HL-60 (cell line): ENCODE results near the gene SORCS2.

Source experiments
- DNase-seq, 2 experiments: peaks; one replicate each; pipeline ENCODE4 v3.0.0-alpha.2; 2010 to 2020; ENCODE audit warnings: low read depth in 1 of 2, low spot score in 1 of 2
- H3K27ac ChIP-seq: fragments of 250-450 bp; sonication (Bioruptor Pico); replicated peaks from 2 replicates; pipeline ENCODE4 v1.5.1; 2020; ENCODE audit warnings: mild to moderate bottlenecking, moderate library complexity
- H3K27me3 ChIP-seq: fragments of 250-450 bp; sonication (Bioruptor Pico); 2 replicates; pipeline ENCODE4 v1.5.1; 2021; ENCODE audit warnings: mild to moderate bottlenecking, moderate library complexity; ENCODE audit not compliant: insufficient read depth, poor library complexity, severe bottlenecking
- H3K4me3 ChIP-seq: replicated peaks from 2 replicates; pipeline ENCODE4 v1.5.1; 2011; ENCODE audit warnings: mild to moderate bottlenecking, control low read depth, low read length; ENCODE audit not compliant: insufficient read depth
- CTCF ChIP-seq: IDR thresholded peaks from one replicate; pipeline ENCODE4 v1.5.1; 2011; ENCODE audit warnings: low read length, control low read depth, inconsistent platforms; ENCODE audit not compliant: insufficient read depth
- GABPA ChIP-seq: IDR thresholded peaks from 2 replicates; pipeline ENCODE4 v1.6.1; 2012; ENCODE audit warnings: low read depth
- POLR2AphosphoS5 ChIP-seq: IDR thresholded peaks from 2 replicates; pipeline ENCODE4 v1.6.1; 2012; ENCODE audit warnings: low read depth
- SPI1 ChIP-seq: IDR thresholded peaks from 2 replicates; pipeline ENCODE4 v1.6.1; 2012; ENCODE audit warnings: low read depth, mild to moderate bottlenecking, borderline replicate concordance
- TF ChIP-seq, protein P1 (sequence below): IDR thresholded peaks from 2 replicates; pipeline ENCODE4 v1.6.1; 2012; ENCODE audit warnings: low read depth; ENCODE audit not compliant: insufficient replicate concordance

The SORCS2 gene

GRCh38 chr4:7485096-7485495 is 292.8 kb downstream of the SORCS2 start:
- Histone ChIP-seq H3K4me3 (no peak overlapping the region), H3K27ac (no peak overlapping the region), H3K27me3 (no peaks in the 10 kb centered on the region)
- TF ChIP-seq SPI1: no peak
- TF ChIP-seq CTCF: no peak
- TF ChIP-seq GABPA: no peak
- TF ChIP-seq, protein P1, sequence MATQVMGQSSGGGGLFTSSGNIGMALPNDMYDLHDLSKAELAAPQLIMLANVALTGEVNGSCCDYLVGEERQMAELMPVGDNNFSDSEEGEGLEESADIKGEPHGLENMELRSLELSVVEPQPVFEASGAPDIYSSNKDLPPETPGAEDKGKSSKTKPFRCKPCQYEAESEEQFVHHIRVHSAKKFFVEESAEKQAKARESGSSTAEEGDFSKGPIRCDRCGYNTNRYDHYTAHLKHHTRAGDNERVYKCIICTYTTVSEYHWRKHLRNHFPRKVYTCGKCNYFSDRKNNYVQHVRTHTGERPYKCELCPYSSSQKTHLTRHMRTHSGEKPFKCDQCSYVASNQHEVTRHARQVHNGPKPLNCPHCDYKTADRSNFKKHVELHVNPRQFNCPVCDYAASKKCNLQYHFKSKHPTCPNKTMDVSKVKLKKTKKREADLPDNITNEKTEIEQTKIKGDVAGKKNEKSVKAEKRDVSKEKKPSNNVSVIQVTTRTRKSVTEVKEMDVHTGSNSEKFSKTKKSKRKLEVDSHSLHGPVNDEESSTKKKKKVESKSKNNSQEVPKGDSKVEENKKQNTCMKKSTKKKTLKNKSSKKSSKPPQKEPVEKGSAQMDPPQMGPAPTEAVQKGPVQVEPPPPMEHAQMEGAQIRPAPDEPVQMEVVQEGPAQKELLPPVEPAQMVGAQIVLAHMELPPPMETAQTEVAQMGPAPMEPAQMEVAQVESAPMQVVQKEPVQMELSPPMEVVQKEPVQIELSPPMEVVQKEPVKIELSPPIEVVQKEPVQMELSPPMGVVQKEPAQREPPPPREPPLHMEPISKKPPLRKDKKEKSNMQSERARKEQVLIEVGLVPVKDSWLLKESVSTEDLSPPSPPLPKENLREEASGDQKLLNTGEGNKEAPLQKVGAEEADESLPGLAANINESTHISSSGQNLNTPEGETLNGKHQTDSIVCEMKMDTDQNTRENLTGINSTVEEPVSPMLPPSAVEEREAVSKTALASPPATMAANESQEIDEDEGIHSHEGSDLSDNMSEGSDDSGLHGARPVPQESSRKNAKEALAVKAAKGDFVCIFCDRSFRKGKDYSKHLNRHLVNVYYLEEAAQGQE: no peak
- no peak for DNase-seq

GRCh38 chr4:7486101-7486500 is 293.8 kb downstream of the SORCS2 start:
- Histone ChIP-seq H3K27ac (no peak overlapping the region), H3K27me3 (no peaks in the 10 kb centered on the region), H3K4me3 (no peak overlapping the region)
- no peak for DNase-seq
- no peak for TF ChIP-seq POLR2AphosphoS5
- TF ChIP-seq SPI1: no peak
- TF ChIP-seq CTCF: no peak
- TF ChIP-seq, protein P1: no peak
- TF ChIP-seq GABPA: no peak

GRCh38 chr4:7487502-7487901 is 295.2 kb downstream of the SORCS2 start:
- no peak for TF ChIP-seq POLR2AphosphoS5
- TF ChIP-seq CTCF: no peak
- no peak for TF ChIP-seq SPI1
- no peak for TF ChIP-seq GABPA
- TF ChIP-seq, protein P1: no peak
- Histone ChIP-seq H3K27ac (no peak overlapping the region), H3K27me3 (no peaks in the 10 kb centered on the region), H3K4me3 (no peak overlapping the region)
- DNase-seq: no peak
